Liver (tissue), 3 donors: ENCODE measurements around the gene MVB12B.

Experiments
- CTCF ChIP-seq: fragments of 150-350 bp; IDR thresholded peaks from 2 replicates; pipeline ENCODE4 v1.5.1; 2017; ENCODE audit warnings: improper control_type of control experiment, low read depth, low read length; ENCODE audit not compliant: missing input control
- EGR1 ChIP-seq, 2 donors: IDR thresholded peaks; 2 replicates each; pipeline ENCODE4 v1.6.1; 2016 to 2018; ENCODE audit warnings: antibody characterized with exemption in 2 of 2, low read depth in 2 of 2
- FOXA1 ChIP-seq: IDR thresholded peaks from 2 replicates; pipeline ENCODE4 v1.6.1; 2016; ENCODE audit warnings: antibody characterized with exemption
- GABPA ChIP-seq, 2 donors: IDR thresholded peaks in 1 of 2; conservative IDR thresholded peaks in 1 of 2; 2 replicates each; pipeline ENCODE4 v1.6.1; 2016; ENCODE audit warnings: antibody characterized with exemption in 2 of 2, mild to moderate bottlenecking in 1 of 2, moderate library complexity in 1 of 2
- JUND ChIP-seq, 2 donors: IDR thresholded peaks; 2 replicates each; pipeline ENCODE4 v1.6.1; 2016; ENCODE audit warnings: antibody characterized with exemption in 2 of 2
- MAX ChIP-seq: IDR thresholded peaks from 2 replicates; pipeline ENCODE4 v1.6.1; 2016; ENCODE audit warnings: antibody characterized with exemption
- RAD21 ChIP-seq, 2 donors: IDR thresholded peaks; 2 replicates each; pipeline ENCODE4 v1.6.1; 2016; ENCODE audit warnings: antibody characterized with exemption in 2 of 2, mild to moderate bottlenecking in 2 of 2
- REST ChIP-seq: IDR thresholded peaks from 2 replicates; pipeline ENCODE4 v1.6.1; 2016; ENCODE audit warnings: antibody characterized with exemption, mild to moderate bottlenecking
- SP1 ChIP-seq: IDR thresholded peaks from 2 replicates; pipeline ENCODE4 v1.6.1; 2018; ENCODE audit warnings: antibody characterized with exemption, mild to moderate bottlenecking
- TAF1 ChIP-seq: conservative IDR thresholded peaks from 2 replicates; pipeline ENCODE4 v1.6.1; 2016; ENCODE audit warnings: antibody characterized with exemption, mild to moderate bottlenecking
- YY1 ChIP-seq: IDR thresholded peaks from 2 replicates; pipeline ENCODE4 v1.6.1; 2016; ENCODE audit warnings: antibody characterized with exemption, mild to moderate bottlenecking
- ZBTB33 ChIP-seq: IDR thresholded peaks from 2 replicates; pipeline ENCODE4 v1.6.1; 2016; ENCODE audit warnings: antibody characterized with exemption
- donor health status: healthy.
- donor health status: healthy.

- TF ChIP-seq CTCF (no peak), FOXA1 (no peak), ZBTB33 (no peak), TAF1 (no peak), EGR1 (IDR thresholded peaks at IDR 0.05; ENCODE audit: low read depth in 2 of 2) (no peak), MAX (no peak), REST (no peak), YY1 (no peak), JUND (IDR thresholded peaks at IDR 0.05) (no peak), SP1 (no peak), GABPA (IDR thresholded peaks at IDR 0.05 in 1 of 2, conservative IDR thresholded peaks at IDR 0.05 in 1 of 2) (no peak), RAD21 (IDR thresholded peaks at IDR 0.05) (no peak)
These were observed 20.5 kb downstream of the MVB12B start for GRCh38 chr9:126347093-126347492.
